GM23338 (cell line): ENCODE results near the gene SORCS2.

Experiments
- EZH2 ChIP-seq: fragments of 200-600 bp; sonication (generic); IDR thresholded peaks from one replicate; pipeline ENCODE4 v1.8.0; 2017; ENCODE audit warnings: antibody characterized with exemption, mild to moderate bottlenecking, low read depth; ENCODE audit not compliant: unreplicated experiment
- EZH2phosphoT487 ChIP-seq: fragments of 200-600 bp; sonication (generic); IDR thresholded peaks from one replicate; pipeline ENCODE4 v1.8.1; 2018; ENCODE audit warnings: antibody characterized with exemption; ENCODE audit not compliant: unreplicated experiment
- JUNB ChIP-seq: IDR thresholded peaks from one replicate; pipeline ENCODE4 v1.6.1; 2016; ENCODE audit warnings: antibody characterized with exemption; ENCODE audit not compliant: unreplicated experiment
- NANOG ChIP-seq: IDR thresholded peaks from 2 replicates; pipeline ENCODE4 v1.6.1; 2016; ENCODE audit warnings: antibody characterized with exemption, borderline replicate concordance
- POLR2AphosphoS5 ChIP-seq: IDR thresholded peaks from 2 replicates; pipeline ENCODE4 v1.6.1; 2016; ENCODE audit warnings: antibody characterized with exemption, low read depth
- STAT1 ChIP-seq: IDR thresholded peaks from one replicate; pipeline ENCODE4 v1.6.1; 2016; ENCODE audit warnings: antibody characterized with exemption; ENCODE audit not compliant: unreplicated experiment
- TF ChIP-seq, protein P1 (sequence below), 2 experiments: fragments of 200-600 bp in 1 of 2; sonication (generic) in 1 of 2; conservative IDR thresholded peaks; 2 replicates each; pipeline versions ENCODE4 v1.5.1 to v1.6.1; 2016 to 2017; ENCODE audit warnings: antibody characterized with exemption in 2 of 2, low read depth in 2 of 2, mild to moderate bottlenecking in 2 of 2, moderate library complexity in 1 of 2
- TF ChIP-seq, protein P2 (sequence below): IDR thresholded peaks from one replicate; pipeline ENCODE4 v1.6.1; 2018; ENCODE audit warnings: antibody characterized with exemption; ENCODE audit not compliant: unreplicated experiment
- TF ChIP-seq, protein P3 (sequence below): IDR thresholded peaks from 2 replicates; pipeline ENCODE4 v1.6.1; 2016; ENCODE audit warnings: antibody characterized with exemption

DNA sequence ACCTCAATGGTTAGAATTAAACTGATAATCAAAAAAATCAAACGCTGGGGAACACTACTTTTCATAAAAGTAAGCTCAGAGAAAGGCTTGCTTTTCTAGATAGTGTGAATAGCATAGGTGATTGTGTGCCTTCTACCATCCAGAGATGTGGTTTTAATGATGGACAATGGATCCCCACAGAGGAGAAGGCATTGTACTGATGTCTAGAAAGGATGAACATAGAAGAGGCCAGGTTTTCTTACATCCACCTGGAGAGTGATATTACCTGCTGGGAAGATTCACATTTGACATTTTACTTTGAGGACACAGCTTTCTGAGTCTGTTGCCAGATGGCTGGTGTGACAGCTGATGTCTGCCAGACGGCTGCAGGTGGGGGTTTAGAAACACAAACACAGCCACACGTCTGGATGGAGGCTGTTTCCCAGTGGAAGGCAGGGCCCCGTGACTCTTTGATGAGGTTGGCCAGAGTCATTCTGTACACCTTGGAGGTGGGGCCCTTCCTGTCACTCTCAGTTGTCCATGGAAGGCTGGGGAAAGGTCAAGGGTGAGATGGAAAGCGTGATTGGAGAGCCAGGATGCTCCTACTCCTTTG lies 128.0 kb downstream of the SORCS2 start:
- TF ChIP-seq, protein P1, sequence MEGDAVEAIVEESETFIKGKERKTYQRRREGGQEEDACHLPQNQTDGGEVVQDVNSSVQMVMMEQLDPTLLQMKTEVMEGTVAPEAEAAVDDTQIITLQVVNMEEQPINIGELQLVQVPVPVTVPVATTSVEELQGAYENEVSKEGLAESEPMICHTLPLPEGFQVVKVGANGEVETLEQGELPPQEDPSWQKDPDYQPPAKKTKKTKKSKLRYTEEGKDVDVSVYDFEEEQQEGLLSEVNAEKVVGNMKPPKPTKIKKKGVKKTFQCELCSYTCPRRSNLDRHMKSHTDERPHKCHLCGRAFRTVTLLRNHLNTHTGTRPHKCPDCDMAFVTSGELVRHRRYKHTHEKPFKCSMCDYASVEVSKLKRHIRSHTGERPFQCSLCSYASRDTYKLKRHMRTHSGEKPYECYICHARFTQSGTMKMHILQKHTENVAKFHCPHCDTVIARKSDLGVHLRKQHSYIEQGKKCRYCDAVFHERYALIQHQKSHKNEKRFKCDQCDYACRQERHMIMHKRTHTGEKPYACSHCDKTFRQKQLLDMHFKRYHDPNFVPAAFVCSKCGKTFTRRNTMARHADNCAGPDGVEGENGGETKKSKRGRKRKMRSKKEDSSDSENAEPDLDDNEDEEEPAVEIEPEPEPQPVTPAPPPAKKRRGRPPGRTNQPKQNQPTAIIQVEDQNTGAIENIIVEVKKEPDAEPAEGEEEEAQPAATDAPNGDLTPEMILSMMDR (conservative IDR thresholded peaks at IDR 0.05; ENCODE audit: low read depth in 2 of 2) = no peak
- TF ChIP-seq, protein P2, sequence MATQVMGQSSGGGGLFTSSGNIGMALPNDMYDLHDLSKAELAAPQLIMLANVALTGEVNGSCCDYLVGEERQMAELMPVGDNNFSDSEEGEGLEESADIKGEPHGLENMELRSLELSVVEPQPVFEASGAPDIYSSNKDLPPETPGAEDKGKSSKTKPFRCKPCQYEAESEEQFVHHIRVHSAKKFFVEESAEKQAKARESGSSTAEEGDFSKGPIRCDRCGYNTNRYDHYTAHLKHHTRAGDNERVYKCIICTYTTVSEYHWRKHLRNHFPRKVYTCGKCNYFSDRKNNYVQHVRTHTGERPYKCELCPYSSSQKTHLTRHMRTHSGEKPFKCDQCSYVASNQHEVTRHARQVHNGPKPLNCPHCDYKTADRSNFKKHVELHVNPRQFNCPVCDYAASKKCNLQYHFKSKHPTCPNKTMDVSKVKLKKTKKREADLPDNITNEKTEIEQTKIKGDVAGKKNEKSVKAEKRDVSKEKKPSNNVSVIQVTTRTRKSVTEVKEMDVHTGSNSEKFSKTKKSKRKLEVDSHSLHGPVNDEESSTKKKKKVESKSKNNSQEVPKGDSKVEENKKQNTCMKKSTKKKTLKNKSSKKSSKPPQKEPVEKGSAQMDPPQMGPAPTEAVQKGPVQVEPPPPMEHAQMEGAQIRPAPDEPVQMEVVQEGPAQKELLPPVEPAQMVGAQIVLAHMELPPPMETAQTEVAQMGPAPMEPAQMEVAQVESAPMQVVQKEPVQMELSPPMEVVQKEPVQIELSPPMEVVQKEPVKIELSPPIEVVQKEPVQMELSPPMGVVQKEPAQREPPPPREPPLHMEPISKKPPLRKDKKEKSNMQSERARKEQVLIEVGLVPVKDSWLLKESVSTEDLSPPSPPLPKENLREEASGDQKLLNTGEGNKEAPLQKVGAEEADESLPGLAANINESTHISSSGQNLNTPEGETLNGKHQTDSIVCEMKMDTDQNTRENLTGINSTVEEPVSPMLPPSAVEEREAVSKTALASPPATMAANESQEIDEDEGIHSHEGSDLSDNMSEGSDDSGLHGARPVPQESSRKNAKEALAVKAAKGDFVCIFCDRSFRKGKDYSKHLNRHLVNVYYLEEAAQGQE = no peak
- TF ChIP-seq EZH2 (no peak), POLR2AphosphoS5 (no peak), STAT1 (no peak), JUNB (no peak), NANOG (no peak), EZH2phosphoT487 (no peak)
- TF ChIP-seq, protein P3, sequence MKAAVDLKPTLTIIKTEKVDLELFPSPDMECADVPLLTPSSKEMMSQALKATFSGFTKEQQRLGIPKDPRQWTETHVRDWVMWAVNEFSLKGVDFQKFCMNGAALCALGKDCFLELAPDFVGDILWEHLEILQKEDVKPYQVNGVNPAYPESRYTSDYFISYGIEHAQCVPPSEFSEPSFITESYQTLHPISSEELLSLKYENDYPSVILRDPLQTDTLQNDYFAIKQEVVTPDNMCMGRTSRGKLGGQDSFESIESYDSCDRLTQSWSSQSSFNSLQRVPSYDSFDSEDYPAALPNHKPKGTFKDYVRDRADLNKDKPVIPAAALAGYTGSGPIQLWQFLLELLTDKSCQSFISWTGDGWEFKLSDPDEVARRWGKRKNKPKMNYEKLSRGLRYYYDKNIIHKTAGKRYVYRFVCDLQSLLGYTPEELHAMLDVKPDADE = no peak
